GM12865 (cell line): ENCODE data around the gene UBL7.
A peak's percentile ranks its signal among the peaks of the same experiment; 100 is the strongest.

Experiments
- DNase-seq: peaks from one replicate; pipeline ENCODE4 v3.0.0; 2010; ENCODE audit warnings: low read depth
- H3K4me3 ChIP-seq: 2 replicates; pipeline ENCODE4 v1.5.1; 2011; ENCODE audit warnings: mild to moderate bottlenecking, low read depth, low read length, control low read depth
- CTCF ChIP-seq: IDR thresholded peaks from 2 replicates; pipeline ENCODE4 v1.5.1; 2011; ENCODE audit warnings: low read length, control low read depth, low read depth, inconsistent platforms; ENCODE audit not compliant: insufficient read depth; ENCODE audit errors: missing control alignments

The UBL7 gene

GRCh38 chr15:74438206-74438605 lies 22.8 kb downstream of the UBL7 start:
- TF ChIP-seq CTCF: no peak
- no peak for DNase-seq
- no peak overlapping the region for H3K4me3 ChIP-seq

DNA sequence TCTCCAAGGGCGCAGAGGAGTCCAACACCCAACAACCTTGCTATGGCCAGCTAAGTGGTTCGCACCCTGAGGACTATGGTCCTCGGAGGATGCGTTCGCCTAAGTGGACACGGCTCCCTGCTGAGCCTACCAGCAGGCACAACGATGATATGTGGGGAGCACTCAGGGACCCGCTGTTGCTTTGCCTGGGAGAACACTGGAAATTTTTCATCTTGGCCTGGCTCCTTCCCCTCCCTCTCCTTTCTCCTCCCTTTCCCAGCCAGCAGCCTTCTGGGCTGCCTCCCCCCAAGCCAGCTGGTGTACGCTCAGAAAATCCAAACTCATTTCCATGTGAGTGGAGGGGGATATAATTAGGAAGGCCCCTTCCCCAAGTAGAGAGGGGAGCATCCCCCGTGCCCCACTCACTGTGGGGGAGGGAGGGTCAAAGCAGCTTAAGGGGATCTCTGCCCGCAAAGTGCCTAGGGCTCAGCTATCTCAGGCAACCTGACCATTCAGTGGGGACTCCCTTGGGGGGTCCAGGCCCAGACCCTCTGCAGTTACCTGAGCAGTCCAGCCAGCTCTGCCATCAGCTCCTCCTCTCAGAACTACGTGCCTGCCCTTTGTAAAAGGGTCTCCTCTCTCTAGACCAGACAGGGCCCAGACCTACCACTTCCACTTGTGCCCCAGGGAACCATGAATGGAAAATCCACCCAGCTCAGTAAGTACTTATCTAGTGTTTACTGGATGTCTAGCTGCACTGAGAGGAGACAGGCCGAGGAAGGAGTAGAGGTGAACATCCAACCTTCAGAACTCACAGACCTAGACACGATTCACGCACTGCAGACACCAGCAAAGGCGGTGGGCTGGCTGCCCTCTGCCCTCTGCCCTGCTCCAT lies 26.5 kb downstream of the UBL7 start:
- H3K4me3 ChIP-seq: peak overlapping the region; percentile 49
- TF ChIP-seq CTCF: no peak
- no peak for DNase-seq

GRCh38 chr15:74433592-74434262 lies 27.2 kb downstream of the UBL7 start, which contains the start of gene SEMA7A:
Gene SEMA7A (minus strand): TSS chr15:74433958. CDS start chr15:74433918, 40 bp downstream.
- TF ChIP-seq CTCF: no peak
- peak within 1 kb of the TSS; percentile 91 for H3K4me3 ChIP-seq
- peak; percentile 94 for DNase-seq

GRCh38 chr15:74432968-74433591 lies 27.9 kb downstream of the UBL7 start:
- H3K4me3 ChIP-seq: peak overlapping the region; percentile 91
- DNase-seq: no peak
- TF ChIP-seq CTCF: no peak

DNA sequence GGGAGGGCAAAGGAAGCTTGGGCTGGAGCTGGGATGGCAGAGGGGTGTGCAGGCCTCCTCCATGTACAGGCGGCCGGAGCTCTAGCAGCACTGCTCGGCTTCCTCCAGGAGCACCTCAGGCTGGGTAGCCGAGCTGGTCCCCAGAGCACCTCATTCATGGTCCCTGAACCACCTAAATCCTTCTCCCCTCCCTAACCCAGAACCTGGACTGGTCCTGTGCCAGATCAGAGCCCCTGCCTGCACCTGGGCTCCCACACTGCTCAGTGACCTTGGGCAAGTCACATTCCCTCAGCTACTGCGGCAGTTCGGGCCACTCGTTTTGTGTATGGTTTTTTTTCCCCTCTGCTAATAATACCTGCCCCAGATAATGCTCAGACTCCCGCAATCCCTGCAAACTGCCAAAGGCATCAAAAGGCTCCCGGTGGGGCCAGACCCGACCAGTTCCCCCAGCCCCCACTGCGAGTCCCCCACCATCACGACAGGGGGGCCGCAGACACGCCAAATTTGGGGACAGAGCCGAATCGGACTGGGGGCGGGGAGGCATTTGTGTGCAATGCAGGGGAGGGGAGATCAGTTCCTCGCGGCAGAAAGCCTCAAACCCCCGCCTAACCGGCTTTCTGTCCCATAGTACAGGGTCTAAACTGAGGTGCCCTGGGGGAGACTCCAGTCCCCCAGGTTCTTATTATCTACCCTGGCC lies 28.5 kb downstream of the UBL7 start:
- no peak for TF ChIP-seq CTCF
- DNase-seq: no peak
- peak overlapping the region; percentile 91 for H3K4me3 ChIP-seq

- DNase-seq: no peak
- TF ChIP-seq CTCF: no peak
- peak overlapping the region; percentile 91 for H3K4me3 ChIP-seq
Observed at GRCh38 chr15:74431645-74432044, 29.3 kb downstream of the UBL7 start.
